Brain microvascular endothelial cell (primary cell): Measurements from ENCODE around the gene TMX4.

Experiments
- DNase-seq: peaks from one replicate; pipeline ENCODE4 v3.0.0-alpha.2; 2020
- H3K27ac ChIP-seq: fragments of 250-450 bp; sonication (Bioruptor Pico); 2 replicates; pipeline ENCODE4 v1.5.1; 2020; ENCODE audit warnings: mild to moderate bottlenecking, moderate library complexity
- H3K27me3 ChIP-seq: fragments of 250-450 bp; sonication (Bioruptor Pico); replicated peaks from 2 replicates; pipeline ENCODE4 v1.5.1; 2020; ENCODE audit warnings: mild to moderate bottlenecking
- H3K36me3 ChIP-seq: fragments of 250-450 bp; sonication (Bioruptor Pico); replicated peaks from 2 replicates; pipeline ENCODE4 v1.5.1; 2020; ENCODE audit warnings: mild to moderate bottlenecking
- H3K4me3 ChIP-seq: 2 replicates; pipeline ENCODE4 v1.5.1; 2011; ENCODE audit warnings: low read depth, mild to moderate bottlenecking, control low read depth, low read length, moderate library complexity
- CTCF ChIP-seq: IDR thresholded peaks from 2 replicates; pipeline ENCODE4 v1.5.1; 2011; ENCODE audit warnings: low read depth, mild to moderate bottlenecking, moderate library complexity, low read length, control low read depth, inconsistent platforms; ENCODE audit errors: missing control alignments
- in situ Hi-C: cut with HindIII; loops from 2 replicates; pipeline ENCODE4 v1.10.0; 2017; ENCODE audit warnings: low sequenced_read_pairs, low pct_ligation_motif_present

The TMX4 gene

GRCh38 chr20:8060977-8061376 is 41.4 kb upstream of the TMX4 start:
- no peak for TF ChIP-seq CTCF
- in situ Hi-C loops = no loop called here
- Histone ChIP-seq H3K27me3 (no peaks in the 10 kb centered on the region), H3K27ac (no peak overlapping the region), H3K36me3 (no peaks in the 10 kb centered on the region), H3K4me3 (no peak overlapping the region)
- DNase-seq = no peak

- no peak for DNase-seq
- no peaks in the 10 kb centered on the region for H3K36me3 ChIP-seq
- H3K4me3 ChIP-seq = no peak overlapping the region
- H3K27ac ChIP-seq = no peak overlapping the region
- no peak for TF ChIP-seq CTCF
- H3K27me3 ChIP-seq = no peaks in the 10 kb centered on the region
- in situ Hi-C loops = no loop called here
These were observed 38.3 kb upstream of the TMX4 start for GRCh38 chr20:8057871-8058270.

- in situ Hi-C loops = no loop called here
- Histone ChIP-seq H3K4me3 (no peak overlapping the region), H3K27me3 (no peaks in the 10 kb centered on the region), H3K27ac (no peak overlapping the region), H3K36me3 (no peaks in the 10 kb centered on the region)
- no peak for TF ChIP-seq CTCF
- DNase-seq = no peak
These were observed 35.5 kb upstream of the TMX4 start for GRCh38 chr20:8055096-8055495.

- in situ Hi-C loops = no loop called here
- no peak overlapping the region for H3K27ac ChIP-seq
- H3K27me3 ChIP-seq = no peaks in the 10 kb centered on the region
These were observed 30.7 kb upstream of the TMX4 start for GRCh38 chr20:8050157-8050837.

GRCh38 chr20:8049310-8049709 is 29.7 kb upstream of the TMX4 start:
- no peak for TF ChIP-seq CTCF
- no peak overlapping the region for H3K27ac ChIP-seq
- no peak for DNase-seq
- H3K4me3 ChIP-seq = no peak overlapping the region
- H3K27me3 ChIP-seq = no peaks in the 10 kb centered on the region
- no peaks in the 10 kb centered on the region for H3K36me3 ChIP-seq
- in situ Hi-C loops = no loop called here

More at GRCh38 chr20:8050157-8050837, 30.7 kb upstream of the TMX4 start:
- TF ChIP-seq CTCF = no peak
- DNase-seq = no peak
- Histone ChIP-seq H3K4me3 (no peak overlapping the region), H3K36me3 (no peaks in the 10 kb centered on the region)

- Histone ChIP-seq H3K27me3 (no peaks in the 10 kb centered on the region), H3K36me3 (no peaks in the 10 kb centered on the region), H3K4me3 (no peak overlapping the region), H3K27ac (no peak overlapping the region)
- in situ Hi-C loops = no loop called here
- no peak for TF ChIP-seq CTCF
- no peak for DNase-seq
These were observed 26.4 kb upstream of the TMX4 start for GRCh38 chr20:8045946-8046345.
